GM12891 (cell line): ENCODE results near the gene ESRRB.

Experiments used
- DNase-seq: peaks from one replicate; pipeline ENCODE4 v3.0.0; 2011; ENCODE audit warnings: low spot score; ENCODE audit not compliant: insufficient read length
- FAIRE-seq: peaks from 2 replicates; lab custom pipeline; 2011; peaks lifted over from hg19 to GRCh38; lab: Jason Lieb, UNC
- PAX5 ChIP-seq: IDR thresholded peaks from 2 replicates; pipeline ENCODE4 v1.6.1; 2011; ENCODE audit warnings: low read length, moderate library complexity, mild to moderate bottlenecking; ENCODE audit not compliant: insufficient read depth, severe bottlenecking
- POLR2A ChIP-seq: IDR thresholded peaks from 2 replicates; pipeline ENCODE4 v1.6.1; 2011; ENCODE audit warnings: low read depth, low read length, control low read depth
- POLR2AphosphoS5 ChIP-seq: IDR thresholded peaks from 2 replicates; pipeline ENCODE4 v1.6.1; 2011; ENCODE audit warnings: low read depth, low read length, control low read depth
- POU2F2 ChIP-seq: IDR thresholded peaks from 2 replicates; pipeline ENCODE4 v1.6.1; 2011; ENCODE audit warnings: low read depth, mild to moderate bottlenecking, control low read depth, low read length, moderate library complexity
- SPI1 ChIP-seq: IDR thresholded peaks from 2 replicates; pipeline ENCODE4 v1.6.1; 2011; ENCODE audit warnings: low read depth, low read length, control low read depth
- TAF1 ChIP-seq: IDR thresholded peaks from 2 replicates; pipeline ENCODE4 v1.6.1; 2011; ENCODE audit warnings: low read depth, low read length, control low read depth

Gene ESRRB

DNA sequence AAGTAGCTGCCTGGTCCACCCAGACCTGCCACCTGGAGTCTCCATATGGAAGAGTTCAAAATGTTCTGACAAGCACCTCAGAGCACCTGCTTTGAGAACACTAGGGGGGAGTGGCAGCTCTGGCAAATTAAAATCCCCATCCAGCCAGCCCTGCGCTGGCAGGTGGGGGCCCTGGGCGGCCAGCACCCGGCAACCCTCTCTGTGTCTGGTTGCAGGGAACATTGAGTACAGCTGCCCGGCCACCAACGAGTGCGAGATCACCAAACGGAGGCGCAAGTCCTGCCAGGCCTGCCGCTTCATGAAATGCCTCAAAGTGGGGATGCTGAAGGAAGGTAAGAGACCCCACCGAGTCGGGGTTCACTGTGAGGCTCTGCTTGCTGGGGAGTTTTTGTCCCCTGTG lies 86.4 kb downstream of the ESRRB start:
- no peak for DNase-seq
- TF ChIP-seq POLR2AphosphoS5 (no peak), POLR2A (no peak), TAF1 (no peak), SPI1 (no peak), PAX5 (no peak), POU2F2 (no peak)
- no peak for FAIRE-seq

DNA sequence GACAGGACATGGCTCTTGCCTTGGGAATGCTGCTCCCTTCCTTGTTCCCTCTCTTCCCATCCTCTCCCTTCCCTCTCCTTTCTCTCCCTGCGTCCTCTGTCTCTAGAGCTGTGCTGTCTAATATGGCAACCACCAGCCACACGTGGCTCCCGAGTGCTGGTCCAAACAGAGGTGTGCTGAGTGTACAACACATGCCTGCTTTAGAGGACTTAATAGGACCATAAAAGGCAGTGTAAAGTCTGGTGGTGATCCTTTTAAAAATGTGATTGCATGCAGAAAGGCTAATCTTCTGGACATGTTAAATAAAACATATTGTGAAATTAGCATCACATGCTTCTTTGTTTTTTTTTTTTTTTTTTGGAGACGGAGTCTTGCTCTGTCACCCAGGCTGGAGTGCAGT lies 87.2 kb downstream of the ESRRB start:
- DNase-seq, result no peak
- TF ChIP-seq TAF1 (no peak), PAX5 (no peak), POU2F2 (no peak), POLR2AphosphoS5 (no peak), POLR2A (no peak), SPI1 (no peak)
- no peak for FAIRE-seq

DNA sequence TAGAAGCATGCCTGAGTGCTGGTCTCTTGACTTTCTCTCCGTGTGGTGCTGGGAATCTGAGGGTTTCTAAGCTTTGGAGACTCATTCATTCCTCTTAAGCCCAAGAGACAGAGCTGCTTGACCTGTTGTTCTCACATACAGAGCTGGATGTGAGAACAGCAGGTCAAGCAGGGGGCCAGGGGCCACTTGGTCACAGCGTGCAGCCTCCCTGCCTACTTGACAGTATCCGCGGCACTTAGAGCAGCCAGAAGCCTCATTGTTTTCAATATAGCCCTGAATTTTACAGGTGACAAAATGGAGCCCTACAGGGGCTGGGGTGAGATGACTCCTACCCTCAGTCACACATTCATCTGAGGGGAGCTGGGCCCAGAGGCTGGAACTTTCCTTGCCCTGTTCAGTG lies 88.9 kb downstream of the ESRRB start:
- DNase-seq, result no peak
- TF ChIP-seq POLR2A, result no peak
- no peak for TF ChIP-seq POLR2AphosphoS5
- FAIRE-seq, result no peak

DNA sequence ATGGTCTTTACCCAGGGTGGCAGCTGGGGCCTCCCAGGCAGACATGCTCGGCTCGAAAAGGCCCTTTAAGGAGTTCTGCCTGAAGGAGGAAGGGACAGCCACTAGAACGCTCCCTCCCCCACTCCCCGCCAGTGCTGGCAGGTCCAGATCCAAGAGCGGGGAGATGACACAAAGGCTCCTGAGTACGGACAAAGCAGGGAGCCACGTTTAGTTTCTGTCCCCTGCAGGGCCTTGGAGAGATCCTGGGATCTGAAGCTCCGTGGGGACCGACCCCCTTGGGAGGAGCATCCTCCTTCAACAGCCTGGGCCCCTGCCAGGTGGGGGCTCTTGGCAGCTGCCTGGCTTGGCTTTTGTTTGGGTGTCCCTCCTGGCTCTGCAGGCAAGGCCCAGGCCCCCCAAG lies 89.7 kb downstream of the ESRRB start:
- DNase-seq, result no peak
- no peak for FAIRE-seq
- TF ChIP-seq POLR2AphosphoS5 (no peak), POU2F2 (no peak), PAX5 (no peak), SPI1 (no peak), TAF1 (no peak), POLR2A (no peak)

DNA sequence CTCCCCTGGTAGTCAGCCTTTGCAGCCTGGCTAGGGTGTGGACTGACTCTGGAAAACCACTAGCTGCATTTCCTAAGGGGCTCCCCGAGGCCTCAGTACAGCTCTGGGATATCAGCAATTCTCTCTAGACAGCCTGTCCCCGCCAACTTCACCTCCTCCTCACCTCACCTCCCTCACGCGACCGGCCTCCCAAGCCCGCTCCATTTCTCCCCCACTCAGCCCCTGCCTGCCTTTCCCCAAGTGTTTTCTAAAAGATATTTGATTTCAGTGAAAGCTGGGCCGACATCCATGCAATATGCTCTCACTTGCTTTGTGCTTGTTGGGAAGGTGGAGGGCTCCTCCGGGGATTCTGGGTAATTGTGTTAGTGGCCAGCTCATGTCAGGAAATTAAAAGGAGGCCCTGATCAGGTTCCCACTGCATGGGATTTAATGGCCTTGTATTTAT lies 91.8 kb downstream of the ESRRB start:
- FAIRE-seq (no peak), DNase-seq (no peak)
- no peak for TF ChIP-seq PAX5
- no peak for TF ChIP-seq POLR2A
- no peak for TF ChIP-seq SPI1
- TF ChIP-seq POLR2AphosphoS5, result no peak
- no peak for TF ChIP-seq POU2F2
- no peak for TF ChIP-seq TAF1

DNA sequence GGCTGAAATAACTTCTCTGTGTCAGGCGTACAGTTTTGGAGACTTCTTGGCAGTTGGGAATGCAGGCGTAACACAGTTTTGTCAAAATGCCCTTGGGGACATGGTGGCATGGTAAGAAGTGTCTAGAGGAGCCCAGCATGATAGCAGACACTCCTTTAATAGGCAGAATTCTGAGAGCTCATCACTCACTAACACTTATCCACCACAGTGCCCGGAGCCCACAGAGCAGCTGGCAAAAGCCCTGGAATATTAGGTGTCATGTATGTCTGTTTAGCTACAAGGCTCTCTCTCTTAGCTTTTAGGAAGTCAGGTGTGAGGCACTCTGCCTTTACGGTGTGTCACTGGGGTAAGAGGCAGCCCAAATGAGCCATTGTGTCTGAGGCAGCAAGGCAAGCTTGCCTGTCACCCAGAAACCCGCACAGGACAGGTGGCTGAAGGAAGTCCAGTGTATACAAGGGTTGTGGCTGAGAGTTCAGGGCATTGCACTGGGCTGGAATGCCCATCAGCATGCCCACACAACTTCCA lies 96.3 kb downstream of the ESRRB start:
- no peak for FAIRE-seq
- TF ChIP-seq TAF1, result no peak
- TF ChIP-seq POLR2A, result no peak
- TF ChIP-seq PAX5, result no peak
- TF ChIP-seq POLR2AphosphoS5, result no peak
- TF ChIP-seq POU2F2, result no peak
- TF ChIP-seq SPI1, result no peak
- DNase-seq, result no peak

DNA sequence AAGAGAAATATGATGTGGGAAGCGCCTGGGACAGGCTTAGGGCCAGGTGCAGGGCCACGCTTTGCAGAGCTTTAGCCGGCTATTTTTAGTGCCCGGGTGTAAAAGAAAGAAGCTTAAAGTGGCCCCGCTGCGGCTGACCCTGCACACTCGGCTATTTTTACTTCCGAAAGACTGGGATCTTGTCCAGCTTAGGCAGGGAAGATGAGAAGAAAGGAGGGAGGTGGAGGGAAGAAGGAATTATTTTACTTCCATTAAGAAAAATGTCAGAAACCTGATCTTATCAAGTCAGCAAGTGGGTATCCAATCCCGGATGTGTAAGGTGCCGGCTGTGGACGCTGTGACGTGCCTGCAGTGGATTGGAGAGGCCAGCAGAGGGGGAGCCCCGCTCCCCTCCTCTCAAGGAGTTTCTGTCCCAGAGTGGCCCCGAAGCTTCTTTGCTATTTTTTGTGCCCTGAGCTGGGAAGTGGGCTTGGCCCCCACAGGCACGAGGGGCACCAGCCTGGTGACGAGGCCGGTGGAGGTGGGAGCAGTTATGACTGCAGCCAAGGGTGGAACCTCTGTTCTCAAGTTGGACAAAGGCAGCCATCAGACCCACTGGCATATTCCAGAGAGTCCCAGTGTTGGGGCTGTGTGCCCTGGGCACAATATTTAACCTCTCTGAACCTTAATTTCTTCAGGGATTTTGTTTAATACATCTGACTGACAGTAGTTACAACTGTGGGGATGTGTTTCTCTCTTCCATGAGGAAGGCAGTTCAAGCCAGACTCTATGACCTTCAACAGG lies 97.7 kb downstream of the ESRRB start:
- TF ChIP-seq POU2F2 (no peak), POLR2AphosphoS5 (no peak)
- DNase-seq (no peak), FAIRE-seq (no peak)

DNA sequence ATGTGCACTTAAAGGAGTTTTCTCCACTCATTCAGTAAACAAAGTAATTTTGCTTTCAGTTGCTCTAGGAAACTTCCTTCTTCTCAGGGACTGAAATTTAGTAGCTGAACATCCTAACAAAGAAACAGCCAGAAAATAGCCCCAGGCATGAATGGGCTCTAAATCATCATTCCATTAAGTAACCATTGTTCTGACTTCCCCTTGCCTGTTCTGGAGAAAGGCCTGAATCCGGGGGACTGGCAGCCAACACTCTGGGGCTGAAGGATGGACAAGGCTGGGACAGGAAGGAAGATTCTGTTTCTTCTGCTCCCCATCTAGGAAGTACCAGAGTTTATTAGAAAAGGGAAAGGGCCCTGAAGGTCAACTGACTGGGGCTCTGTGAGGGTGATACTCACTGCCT lies 104.5 kb downstream of the ESRRB start:
- no peak for DNase-seq
- TF ChIP-seq TAF1 (no peak), POLR2A (no peak), POLR2AphosphoS5 (no peak), SPI1 (no peak), PAX5 (no peak), POU2F2 (no peak)
- no peak for FAIRE-seq

DNA sequence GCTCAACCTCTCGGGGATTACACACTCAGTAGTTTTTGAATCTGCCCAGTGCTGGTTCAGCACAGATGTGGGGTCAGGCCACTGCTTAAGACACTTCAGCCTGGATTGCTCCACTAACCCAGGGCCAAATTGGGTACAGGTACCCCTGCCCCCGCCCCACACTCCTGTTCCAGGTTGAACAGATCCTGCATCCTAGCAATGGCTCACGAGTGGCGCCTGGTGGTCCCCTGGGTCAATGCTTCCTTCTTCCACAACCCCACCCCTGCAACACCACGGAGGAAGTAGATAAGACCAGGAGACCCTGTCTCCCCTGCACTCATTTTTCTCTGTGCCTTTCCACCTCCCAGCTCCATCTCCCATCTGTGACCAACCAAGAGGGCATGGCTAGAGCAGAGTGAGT lies 108.4 kb downstream of the ESRRB start:
- no peak for DNase-seq
- no peak for FAIRE-seq
- TF ChIP-seq POLR2A, result no peak
- no peak for TF ChIP-seq PAX5
- no peak for TF ChIP-seq POLR2AphosphoS5
- no peak for TF ChIP-seq POU2F2
- TF ChIP-seq SPI1, result no peak
- no peak for TF ChIP-seq TAF1

DNA sequence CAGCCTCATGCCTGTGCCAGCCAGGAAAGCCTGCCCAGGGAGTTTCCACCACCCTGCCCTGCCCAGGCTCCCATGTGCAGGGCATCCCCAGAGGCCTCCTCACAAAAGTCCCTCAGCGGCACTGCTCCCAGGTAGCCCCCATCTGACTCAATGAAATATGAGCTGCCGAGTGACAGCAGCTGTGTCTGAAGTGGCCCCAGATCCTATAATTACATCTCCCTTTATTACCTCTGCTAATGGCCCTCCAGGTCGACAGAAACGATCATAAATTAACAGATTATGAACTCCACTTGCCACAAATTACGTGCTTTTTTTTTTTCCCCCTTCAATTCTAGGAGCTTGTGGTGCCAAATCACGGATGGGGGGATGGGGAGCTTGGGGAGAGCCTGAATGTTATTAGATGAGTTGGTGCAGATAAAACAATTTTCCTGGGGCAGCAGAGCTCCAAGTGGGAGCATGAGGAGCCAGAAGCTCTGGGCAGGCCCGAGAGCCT lies 110.4 kb downstream of the ESRRB start:
- no peak for FAIRE-seq
- DNase-seq, result no peak
- TF ChIP-seq POU2F2 (no peak), SPI1 (no peak), TAF1 (no peak), POLR2A (no peak), POLR2AphosphoS5 (no peak), PAX5 (no peak)
